G401 (cell line): ENCODE data around the gene IL5. TPM values are rescaled to one million over a fixed set of nuclear protein-coding genes. Genes with fewer than 3 reads are reported as not detected.
"Not testable (repeated sequence)": the region's sequence is repeated elsewhere in the genome, so short reads cannot be mapped to it uniquely, and the experiment has no call there.

ENCODE experiments used
- DNase-seq: peaks from one replicate; pipeline ENCODE4 v3.0.0-alpha.2; 2015; ENCODE audit warnings: low spot score
- in situ Hi-C: cut with HindIII; loops from 2 replicates; pipeline ENCODE4 v1.10.0; 2016; ENCODE audit warnings: low sequenced_read_pairs, mixed read lengths
- total RNA-seq: library from RNA; depleted of rRNA; stranded (reverse); fragments of >200 nt; shearing (Covaris generic); gene quantifications from 2 replicates; pipeline ENCODE4 v1.2.3, GENCODE V29; 2014

The IL5 gene
- total RNA-seq, 1 experiment from 2014 or later = not detected

- no peak for DNase-seq
- in situ Hi-C loops = no loop called here
Observed at GRCh38 chr5:132540149-132540548, 3.2 kb downstream of the IL5 start.

- in situ Hi-C loops = no loop called here
- DNase-seq = no peak
Observed at GRCh38 chr5:132539716-132540115, 3.6 kb downstream of the IL5 start.

GRCh38 chr5:132530946-132531345 is 12.4 kb downstream of the IL5 start:
- no peak for DNase-seq
- in situ Hi-C loops = no loop called here

- in situ Hi-C loops = no loop called here
Observed at GRCh38 chr5:132528866-132529634, 14.3 kb downstream of the IL5 start.

GRCh38 chr5:132528021-132528420 is 15.3 kb downstream of the IL5 start:
- in situ Hi-C loops = no loop called here
- no peak for DNase-seq

More at GRCh38 chr5:132528866-132529634, 14.3 kb downstream of the IL5 start:
- no peak for DNase-seq

- no peak for DNase-seq
- in situ Hi-C loops = no loop called here
Observed at GRCh38 chr5:132526974-132527564, 16.3 kb downstream of the IL5 start.

GRCh38 chr5:132526290-132526973 is 16.9 kb downstream of the IL5 start:
- in situ Hi-C loops = no loop called here

GRCh38 chr5:132525299-132525724 is 18.0 kb downstream of the IL5 start:
- DNase-seq = no peak
- in situ Hi-C loops = no loop called here

More at GRCh38 chr5:132526290-132526973, 16.9 kb downstream of the IL5 start:
- peak; percentile 79 for DNase-seq

GRCh38 chr5:132524877-132525276 is 18.4 kb downstream of the IL5 start:
- in situ Hi-C loops, DNase-seq: not testable (repeated sequence)

- DNase-seq, in situ Hi-C loops: not testable (repeated sequence)
Observed at GRCh38 chr5:132522067-132522466, 21.3 kb downstream of the IL5 start.

GRCh38 chr5:132513618-132514336 is 29.5 kb downstream of the IL5 start:
- in situ Hi-C loops, DNase-seq: not testable (repeated sequence)

- in situ Hi-C loops = no loop called here
Observed at GRCh38 chr5:132510076-132510475, 33.2 kb downstream of the IL5 start.

GRCh38 chr5:132506094-132506692 is 37.1 kb downstream of the IL5 start:
- peak; percentile 50 for DNase-seq
- in situ Hi-C loops = no loop called here

More at GRCh38 chr5:132510076-132510475, 33.2 kb downstream of the IL5 start:
- DNase-seq = no peak

- DNase-seq = no peak
- in situ Hi-C loops = no loop called here
Observed at GRCh38 chr5:132505641-132506040, 37.7 kb downstream of the IL5 start.

- DNase-seq = no peak
- in situ Hi-C loops = no loop called here
Observed at GRCh38 chr5:132504746-132505145, 38.6 kb downstream of the IL5 start.

GRCh38 chr5:132503244-132503643 is 40.1 kb downstream of the IL5 start:
- in situ Hi-C loops = no loop called here
- no peak for DNase-seq

GRCh38 chr5:132501961-132502931 is 41.1 kb downstream of the IL5 start:
- DNase-seq = no peak
- in situ Hi-C loops = no loop called here

- in situ Hi-C loops = no loop called here
- DNase-seq = no peak
Observed at GRCh38 chr5:132501629-132501956, 41.7 kb downstream of the IL5 start.
